Stimulated activated CD4-positive, alpha-beta T cell treated with anti-CD3 and anti-CD28 coated beads, Interleukin-1b, Interleukin-23, amount 100 ng/mL, for 24 hours (primary cell): ENCODE results near the gene PCNP.
"Not testable (repeated sequence)": the region's sequence is repeated elsewhere in the genome, so short reads cannot be mapped to it uniquely, and the experiment has no call there.

Experiments used
- DNase-seq, 4 experiments: peaks; one replicate each; pipeline ENCODE4 v3.0.0-alpha.2; 2020; ENCODE audit warnings: low read depth in 4 of 4, low spot score in 1 of 4

Gene PCNP

DNA sequence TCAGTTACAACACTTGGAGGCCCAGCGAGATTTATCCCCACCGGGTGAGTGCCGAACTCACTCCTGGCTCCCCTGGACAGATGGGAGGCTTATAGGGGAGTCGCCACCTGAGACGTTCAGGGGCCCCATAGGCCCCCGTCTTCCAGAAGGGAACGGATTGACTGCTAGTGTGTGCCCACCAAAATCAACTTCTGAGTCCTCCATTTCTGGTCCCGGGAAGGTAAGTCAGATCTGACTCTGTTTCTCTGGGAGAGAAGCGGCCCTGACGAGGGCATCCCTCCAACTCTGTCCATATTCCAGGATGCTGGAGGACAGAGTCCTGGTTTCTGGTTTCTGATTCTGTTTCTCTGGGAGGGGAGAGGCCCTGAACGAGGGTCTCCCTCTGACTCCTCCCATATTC lies 58.6 kb downstream of the PCNP start:
- DNase-seq = no peak

DNA sequence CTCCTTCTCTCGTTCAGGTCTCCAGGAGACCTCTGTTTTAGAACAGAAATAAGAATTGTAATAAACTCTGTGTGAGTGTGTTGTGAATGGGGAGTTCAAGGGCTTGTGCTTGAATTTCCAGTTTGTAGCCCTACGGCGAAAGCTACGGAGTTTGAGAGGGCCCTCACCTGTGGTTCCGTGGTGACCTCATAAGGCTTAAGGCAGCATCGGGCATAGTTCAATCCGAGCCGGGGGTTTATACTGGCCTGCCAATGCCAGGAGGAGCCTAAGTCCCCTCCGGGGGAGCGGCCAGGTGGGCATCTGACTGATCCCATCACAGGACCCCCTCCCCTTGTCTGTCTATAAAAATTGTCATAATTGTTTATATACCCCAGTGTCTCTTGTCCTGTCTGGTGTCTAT lies 59.2 kb downstream of the PCNP start:
- no peak for DNase-seq

DNA sequence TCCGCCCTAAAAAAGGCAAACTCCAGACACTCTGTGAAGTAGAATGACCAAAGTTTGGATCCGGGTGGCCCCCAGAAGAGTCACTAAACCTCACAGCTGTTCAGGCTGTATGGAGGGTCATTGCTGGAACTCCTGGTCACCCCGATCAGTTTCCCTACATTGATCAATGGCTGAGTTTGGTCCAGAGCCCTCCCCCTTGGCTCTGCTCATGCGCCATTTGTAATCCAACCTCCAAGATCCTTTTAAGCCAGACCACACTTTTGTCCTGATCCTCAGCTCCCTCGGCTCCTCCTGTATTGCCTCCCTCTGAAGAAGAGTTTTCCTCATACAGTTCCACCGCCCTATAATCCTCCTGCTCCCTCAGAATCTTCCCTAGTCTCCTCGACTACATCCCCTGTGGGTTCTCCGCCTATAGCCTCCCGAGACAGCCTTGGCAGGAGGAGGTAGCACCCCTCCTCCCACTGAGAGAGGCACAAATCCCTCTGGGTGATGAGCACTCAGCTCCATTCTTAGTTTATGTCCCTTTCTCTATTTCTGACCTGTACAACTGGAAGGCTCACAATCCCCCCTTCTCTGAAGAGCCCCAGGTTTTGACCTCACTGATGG lies 60.7 kb downstream of the PCNP start:
- DNase-seq = no peak

DNA sequence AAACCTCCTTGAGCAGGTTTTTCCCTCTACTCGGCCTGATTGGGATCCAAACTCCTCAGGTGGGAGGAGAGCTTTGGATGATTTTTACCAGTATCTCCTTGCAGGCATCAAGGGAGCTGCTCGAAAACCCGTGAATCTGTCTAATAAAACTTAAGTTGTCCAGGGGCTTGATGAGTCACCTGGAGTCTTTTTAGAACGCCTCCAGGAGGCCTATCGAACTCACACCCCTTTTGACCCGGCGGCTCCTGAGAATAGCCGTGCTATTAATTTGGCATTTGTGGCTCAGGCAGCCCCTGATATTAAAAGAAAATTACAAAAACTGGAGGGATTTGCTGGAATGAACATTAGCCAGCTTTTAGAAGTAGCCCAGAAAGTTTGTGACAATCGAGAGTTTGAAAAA lies 61.4 kb downstream of the PCNP start:
- no peak for DNase-seq

DNA sequence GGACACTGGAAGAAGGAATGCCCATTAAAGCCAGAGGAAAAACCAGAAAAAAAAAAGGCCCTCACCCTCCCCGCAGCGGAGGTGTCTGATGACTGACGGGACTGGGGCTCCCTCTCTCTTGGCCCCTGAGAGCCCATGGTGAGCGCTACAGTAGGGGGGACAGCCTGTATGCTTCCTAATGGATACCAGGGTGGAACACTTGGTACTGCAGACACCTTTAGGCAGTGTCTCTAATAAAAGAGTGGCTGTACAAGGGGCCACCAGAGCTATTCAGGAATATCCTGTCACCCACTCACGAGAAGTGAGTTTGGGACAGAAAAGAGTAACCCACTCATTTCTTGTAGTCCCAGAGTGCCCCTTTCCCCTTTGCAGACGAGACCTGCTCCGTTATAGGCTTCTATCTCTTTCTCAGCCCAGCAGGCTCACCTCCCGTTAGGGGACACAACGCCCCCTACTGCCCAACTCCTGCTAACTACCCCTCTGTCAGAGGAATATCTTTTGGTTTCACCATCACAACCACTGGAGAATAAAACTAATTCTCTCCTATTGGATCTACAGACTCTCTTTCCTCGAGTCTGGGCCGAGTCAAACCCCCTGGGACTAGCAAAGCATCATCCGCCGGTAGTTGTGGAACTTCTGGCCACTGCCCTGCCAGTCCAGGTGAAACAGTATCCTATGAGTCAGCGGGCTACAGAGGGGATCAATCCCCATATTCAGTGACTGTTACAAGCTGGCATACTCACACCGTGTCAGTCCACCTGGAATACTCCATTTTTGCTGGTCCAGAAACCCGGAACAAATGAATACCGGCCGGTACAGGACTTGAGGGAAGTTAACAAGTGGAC lies 62.2 kb downstream of the PCNP start:
- DNase-seq = peak; percentile 45 to 59 (median 52)

DNA sequence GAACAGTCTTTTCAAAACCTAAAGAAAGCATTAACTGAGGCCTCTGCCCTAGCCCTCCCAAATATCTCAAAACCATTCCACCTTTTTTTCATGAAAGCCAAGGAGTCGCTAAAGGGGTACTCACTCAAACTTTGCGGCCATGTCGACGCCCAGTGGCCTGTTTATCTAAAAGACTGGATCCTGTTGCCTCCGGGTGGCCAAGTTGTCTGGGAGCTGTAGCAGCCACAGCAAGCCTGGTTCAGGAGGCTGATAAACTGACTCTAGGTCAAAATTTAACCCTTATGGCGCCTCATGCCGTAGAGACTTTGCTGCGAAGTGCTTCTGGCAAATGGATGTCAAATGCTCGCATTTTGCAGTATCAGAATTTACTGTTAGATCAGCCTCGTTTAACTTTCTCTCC lies 63.5 kb downstream of the PCNP start:
- DNase-seq = no peak

DNA sequence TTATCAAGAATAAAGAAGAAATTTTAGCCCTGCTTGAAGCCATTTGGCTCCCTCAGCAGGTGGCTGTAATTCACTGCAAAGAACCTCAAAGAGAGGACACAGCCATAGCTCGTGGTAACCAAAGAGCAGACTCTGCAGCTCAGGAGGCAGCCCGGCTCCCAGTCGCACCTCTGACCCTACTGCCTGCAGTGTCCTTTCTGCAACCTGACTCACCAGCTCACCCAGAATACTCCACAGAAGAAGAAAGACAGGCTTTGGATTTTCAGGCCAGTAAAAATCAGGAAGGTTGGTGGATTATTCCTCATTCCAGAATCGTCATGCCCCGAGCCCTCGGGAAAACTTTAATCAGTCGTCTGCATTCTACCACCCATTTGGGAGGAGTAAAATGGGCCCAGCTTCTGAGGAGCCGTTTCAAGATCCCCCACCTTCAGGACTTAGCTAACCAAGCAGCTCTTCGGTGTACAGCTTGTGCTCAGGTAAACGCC lies 64.3 kb downstream of the PCNP start:
- DNase-seq = no peak

DNA sequence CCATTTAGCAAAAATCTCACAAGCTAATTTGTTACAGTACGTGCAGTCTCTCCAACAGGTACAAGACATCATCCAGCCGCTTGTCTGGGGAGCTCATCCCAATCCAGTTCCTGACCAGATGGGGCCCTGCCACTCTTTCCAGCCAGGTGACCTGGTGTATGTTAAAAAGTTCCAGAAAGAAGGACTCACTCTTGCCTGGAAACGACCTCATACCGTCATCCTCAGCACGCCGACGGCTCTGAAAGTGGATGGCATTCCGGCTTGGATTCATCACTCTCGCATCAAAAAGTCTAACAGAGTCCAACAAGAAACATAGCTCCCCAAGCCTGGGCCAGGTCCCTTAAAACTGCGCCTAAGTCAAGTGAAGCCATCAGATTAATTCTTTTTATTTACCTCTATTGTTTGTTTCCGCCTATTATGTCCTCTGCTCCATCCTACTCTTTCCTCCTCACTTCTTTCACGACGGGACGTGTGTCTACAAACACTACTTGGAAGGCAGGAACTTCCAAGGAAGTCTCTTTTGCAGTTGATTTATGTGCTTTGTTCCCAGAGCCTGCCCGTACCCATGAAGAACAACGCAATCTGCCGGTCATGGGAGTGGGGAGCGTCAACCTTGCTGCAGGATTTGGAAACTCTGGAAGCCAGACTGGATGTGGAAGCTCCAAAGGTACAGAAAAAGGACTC lies 65.4 kb downstream of the PCNP start:
- no peak for DNase-seq

DNA sequence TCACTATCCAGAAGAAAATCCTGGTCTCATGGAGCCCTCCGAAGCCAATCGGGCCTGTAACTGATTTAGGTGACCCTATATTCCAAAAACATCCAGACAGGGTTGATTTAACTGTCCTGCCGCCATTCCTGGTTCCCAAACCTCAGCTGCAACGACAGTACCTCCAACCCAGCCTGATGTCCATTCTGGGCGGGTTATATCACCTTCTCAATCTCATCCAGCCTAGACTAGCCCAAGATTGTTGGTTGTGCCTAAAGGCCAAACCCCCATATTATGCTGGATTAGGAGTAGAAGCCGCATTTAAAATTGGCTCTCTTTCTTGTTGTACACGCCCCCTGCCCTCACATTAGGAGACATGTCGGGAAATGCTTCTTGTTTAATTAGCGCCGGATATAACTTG lies 66.3 kb downstream of the PCNP start:
- no peak for DNase-seq

DNA sequence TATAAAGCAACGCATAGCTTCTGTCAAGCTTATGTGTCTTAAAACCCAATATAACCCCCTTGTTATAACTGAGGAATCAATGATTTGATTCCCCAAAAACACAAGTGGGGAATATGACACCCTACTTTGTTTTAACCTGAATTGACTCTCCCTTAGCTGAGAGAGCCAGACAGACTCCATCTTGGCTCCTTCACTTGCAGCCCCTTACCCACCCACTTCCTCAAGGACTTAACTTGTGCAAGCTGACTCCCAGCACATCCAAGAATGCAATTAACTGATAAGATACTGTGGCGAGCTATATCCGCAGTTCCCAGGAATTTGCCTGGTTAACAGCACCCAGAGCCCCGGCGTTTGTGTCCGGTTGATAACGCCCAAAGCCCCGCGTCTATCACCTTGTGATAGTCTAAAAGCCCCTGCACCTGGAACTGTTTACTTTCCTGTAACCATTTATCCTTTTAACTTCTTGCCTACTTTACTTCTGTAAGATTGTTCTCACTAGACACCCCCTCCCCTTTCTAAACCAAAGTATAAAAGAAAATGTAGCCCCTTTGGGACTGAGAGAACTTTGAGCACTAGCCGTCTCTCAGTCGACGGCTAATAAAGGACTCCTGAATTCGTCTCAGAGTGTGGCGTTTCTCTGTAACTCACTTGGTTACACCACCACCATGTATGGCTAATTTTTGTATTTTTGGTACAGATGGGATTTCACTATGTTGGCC lies 67.6 kb downstream of the PCNP start:
- not testable (repeated sequence) for DNase-seq

DNA sequence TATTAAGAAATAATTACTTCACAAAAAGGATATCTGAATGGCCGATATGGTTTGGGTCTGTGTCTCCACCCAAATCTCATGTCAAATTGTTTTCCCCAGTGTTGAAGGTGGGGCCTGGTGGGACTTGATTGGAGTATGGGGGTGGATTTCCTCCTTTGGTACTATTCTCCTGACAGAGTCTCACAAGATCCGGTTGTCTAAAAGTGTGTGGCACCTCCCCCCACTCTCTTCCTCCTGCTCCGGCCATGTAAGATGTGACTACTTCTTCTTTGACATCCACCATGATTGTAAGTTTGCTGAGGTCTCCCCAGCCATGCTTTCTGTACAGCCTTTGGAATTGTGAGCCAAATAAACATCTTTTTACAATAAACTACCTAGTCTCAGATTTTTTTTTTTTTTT lies 68.5 kb downstream of the PCNP start:
- DNase-seq = no peak

DNA sequence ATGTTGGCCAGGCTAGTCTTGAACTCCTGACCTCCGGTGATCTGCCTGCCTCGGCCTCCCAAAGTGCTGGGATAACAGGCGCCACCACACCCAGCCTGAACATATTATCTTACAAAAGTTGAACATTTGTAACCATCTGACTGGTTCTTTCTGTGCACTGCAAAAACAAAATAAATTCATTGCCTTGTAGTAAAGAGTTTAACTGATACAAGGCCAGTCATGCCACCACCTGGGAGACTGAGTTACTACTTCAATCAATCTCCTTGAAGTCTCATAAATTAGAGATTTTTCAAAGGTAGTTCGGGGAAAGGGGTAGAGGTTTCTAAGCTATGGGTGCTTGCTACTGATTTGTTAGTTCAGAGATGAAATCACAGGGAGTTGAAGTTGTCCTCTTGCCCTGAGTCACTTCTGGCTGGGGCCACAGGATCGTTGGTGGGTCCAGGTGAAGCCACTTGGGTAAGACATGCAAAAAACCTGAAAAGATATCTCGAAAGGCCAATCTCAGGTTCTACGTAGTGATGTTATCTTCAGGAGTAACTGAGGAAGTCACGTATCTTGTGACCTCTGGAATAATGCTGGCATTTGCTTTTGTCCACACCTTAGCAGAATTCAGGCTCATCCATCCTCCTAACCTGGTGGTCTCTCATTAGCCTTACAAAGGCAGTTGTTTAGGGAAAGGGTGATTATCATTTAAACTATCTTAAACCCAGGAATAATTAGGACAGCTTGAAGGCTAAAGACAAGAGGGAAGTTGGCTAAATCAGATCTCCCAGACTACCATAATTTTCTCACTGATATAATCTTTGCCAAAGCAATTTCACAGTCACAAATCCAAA lies 69.2 kb downstream of the PCNP start:
- no peak for DNase-seq
